GM18520 (cell line): ENCODE measurements around the gene FAM216A.

Source experiments
- ATAC-seq: cut with Tn5 transposase; IDR thresholded peaks from one replicate; pipeline ENCODE4 v1.9.1; 2021; ENCODE audit not compliant: unreplicated experiment

The FAM216A gene

DNA sequence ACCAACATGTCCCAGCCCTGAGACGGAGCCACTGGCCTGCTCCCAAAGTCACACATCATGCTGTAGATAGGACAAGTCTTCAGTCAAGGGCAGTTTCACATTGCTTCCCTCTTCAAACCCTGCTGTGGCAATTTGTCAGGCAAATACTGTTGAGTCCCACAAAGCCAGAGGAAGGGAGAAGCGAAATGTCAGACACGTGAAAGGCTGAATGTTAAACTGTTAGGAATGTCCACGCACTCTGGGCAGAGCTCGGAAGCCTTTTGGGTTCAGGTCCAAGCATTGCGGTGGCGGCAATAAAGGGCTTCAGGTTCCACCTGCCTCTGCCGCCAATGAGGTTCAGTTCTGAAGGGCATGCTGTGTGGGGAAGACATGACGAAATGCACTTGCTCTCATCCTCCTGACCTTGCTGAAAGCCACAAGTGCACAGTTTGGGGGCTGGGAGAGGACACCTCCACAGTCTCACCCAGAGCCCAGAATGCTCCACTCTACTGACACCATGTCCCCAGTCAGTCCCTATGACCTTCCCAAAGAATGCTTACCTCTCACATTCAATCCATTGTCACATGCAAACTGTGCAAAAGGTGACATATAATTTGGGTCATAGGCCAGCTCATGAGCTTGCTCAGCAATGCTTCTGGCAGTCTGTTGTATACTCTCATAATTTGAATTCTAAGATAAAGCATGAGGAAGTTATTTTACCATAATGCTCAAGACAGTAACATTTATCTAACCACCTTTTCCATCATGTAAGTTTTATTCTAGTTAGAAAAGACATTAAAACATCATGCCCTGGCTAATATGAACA lies 69.2 kb downstream of the FAM216A start:
- no peak for ATAC-seq

DNA sequence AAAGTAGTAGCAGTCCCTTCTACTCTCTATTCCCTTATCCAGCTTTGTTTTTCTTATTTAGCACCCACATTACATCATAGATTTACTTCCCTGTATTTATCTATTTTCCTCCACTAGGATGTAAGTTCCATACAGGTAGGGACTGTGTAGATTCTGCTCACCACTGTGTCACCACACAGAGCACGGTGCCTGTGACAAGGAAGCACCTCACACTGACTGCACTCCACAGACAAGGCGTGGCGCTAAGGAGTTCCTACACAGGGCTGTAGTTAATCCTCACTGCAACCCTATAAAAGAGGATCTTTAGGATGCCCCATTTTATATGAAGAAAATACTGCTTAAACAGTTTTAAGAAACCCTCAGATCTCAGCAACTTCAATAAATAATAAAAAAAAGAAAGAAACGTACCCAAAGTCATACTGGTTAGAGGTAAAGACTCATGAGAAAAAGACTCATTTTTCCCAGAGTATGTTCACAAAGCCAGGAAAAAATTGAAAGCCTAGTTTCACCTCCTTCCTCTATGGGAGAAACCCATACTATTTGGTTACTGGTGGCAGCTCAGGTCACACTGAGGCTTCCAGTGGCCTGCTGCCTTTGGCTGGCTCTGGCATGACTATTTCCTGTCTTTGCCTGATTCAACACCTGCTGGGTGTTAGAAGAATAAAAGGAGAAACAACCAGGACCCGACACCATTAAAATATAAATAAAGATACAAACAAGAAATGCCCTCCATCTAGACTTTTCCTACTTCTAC lies 70.4 kb downstream of the FAM216A start:
- ATAC-seq, result no peak
